Sigmoid colon (tissue), 7 donors: ENCODE results near the gene SLC35B3. TPM values are rescaled to one million over a fixed set of nuclear protein-coding genes. Genes with fewer than 3 reads are reported as not detected.

Experiments used
- DNase-seq: peaks from one replicate; pipeline ENCODE4 v3.0.0-alpha.2; 2019
- H3K27ac ChIP-seq, 4 donors: fragments of 200-600 bp; sonication (generic); one replicate each; pipeline ENCODE4 v1.5.1; 2016 to 2019; ENCODE audit warnings: mild to moderate bottlenecking in 1 of 4
- H3K27me3 ChIP-seq, 3 donors: fragments of 200-600 bp; sonication (generic); one replicate each; pipeline ENCODE4 v1.5.1; 2019; ENCODE audit warnings: mild to moderate bottlenecking in 1 of 3
- H3K36me3 ChIP-seq, 4 donors: fragments of 200-600 bp; sonication (generic); one replicate each; pipeline ENCODE4 v1.5.1; 2016 to 2019
- H3K4me1 ChIP-seq, 4 donors: fragments of 200-600 bp; sonication (generic); one replicate each; pipeline ENCODE4 v1.5.1; 2017 to 2019
- H3K4me3 ChIP-seq, 4 donors: fragments of 200-600 bp; sonication (generic); one replicate each; pipeline ENCODE4 v1.5.1; 2017 to 2019; ENCODE audit warnings: mild to moderate bottlenecking in 2 of 4, moderate library complexity in 1 of 4
- H3K9me3 ChIP-seq, 4 donors: fragments of 200-600 bp in 3 of 4; sonication (generic) in 3 of 4; one replicate each; pipeline versions ENCODE4 v1.5.1 to v1.6.1; 2013 to 2019
- EP300 ChIP-seq, 4 donors: sonication (generic); formaldehyde crosslinking; IDR thresholded peaks; one replicate each; pipeline ENCODE4 v1.6.1; 2017; ENCODE audit warnings: antibody characterized with exemption in 4 of 4
- POLR2A ChIP-seq, 2 donors: fragments of 450-650 bp; IDR thresholded peaks; one replicate each; pipeline ENCODE4 v1.6.1; 2016; ENCODE audit warnings: antibody characterized with exemption in 2 of 2, mild to moderate bottlenecking in 2 of 2, moderate library complexity in 2 of 2
- POLR2AphosphoS5 ChIP-seq, 4 donors: sonication (generic); formaldehyde crosslinking; IDR thresholded peaks; one replicate each; pipeline ENCODE4 v1.6.1; 2017; ENCODE audit warnings: antibody characterized with exemption in 4 of 4
- WGBS, 2 donors: extraction: QIAGEN DNeasy Blood & Tissue Kit; methylation state at CpG; one replicate each; pipeline ENCODE4 v1.1.7; 2013; 5-methylcytosine and 5-hydroxymethylcytosine counted together
- intact Hi-C: fragments of 100-400 bp; cut with DNase I; formaldehyde crosslinking; loops from one replicate; pipeline ENCODE4 v1.15.1; 2023
- polyA plus RNA-seq, 3 donors: library from polyadenylated mRNA; stranded (reverse); fragments of 200-250 nt; gene quantifications; one replicate each; pipeline ENCODE4 v1.2.3, GENCODE V29; 2013
- total RNA-seq, 4 donors: library from RNA; depleted of rRNA; stranded (reverse); fragments of >200 nt; gene quantifications; one replicate each; pipeline ENCODE4 v1.1.0, GENCODE V29; 2016
- TF ChIP-seq, protein P1 (sequence below), 4 experiments: fragments of 450-650 bp in 3 of 4; fragments of 200-600 bp in 1 of 4; IDR thresholded peaks; one replicate each; pipeline ENCODE4 v1.5.1; 2016 to 2019; ENCODE audit warnings: antibody characterized with exemption in 4 of 4, mild to moderate bottlenecking in 3 of 4, moderate library complexity in 2 of 4
- donor health status: healthy with polysubstance abuse.
- donor health status: Bipolar disorder and iron deficiency.
- donor health status: healthy.

SLC35B3 gene
- total and polyA plus RNA-seq, 7 donors = 11.9 to 29.4 (median 16.6) TPM

DNA sequence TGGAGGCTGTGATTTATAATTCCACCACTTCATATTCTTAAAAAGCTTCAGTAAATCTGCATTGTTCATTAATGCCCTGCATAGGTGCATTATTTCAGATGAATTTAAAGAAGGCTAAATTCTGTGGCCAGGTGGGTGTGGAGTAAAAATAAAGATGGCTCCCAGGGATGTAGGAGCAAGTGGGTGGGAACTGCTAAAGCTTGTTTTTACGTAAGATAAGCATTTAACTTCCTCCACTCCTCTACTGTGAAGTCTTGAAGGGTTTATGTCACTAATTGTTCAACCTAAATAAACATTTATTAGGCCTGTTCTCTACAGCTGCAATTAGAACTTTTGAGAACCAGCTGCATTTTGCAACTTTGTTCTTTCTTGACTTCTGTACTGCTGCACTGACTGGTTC lies 6.8 kb upstream of the SLC35B3 start:
- intact Hi-C loops = no loop called here
- DNase-seq = no peak
- Histone ChIP-seq H3K9me3 (no peaks in the 10 kb centered on the region), H3K36me3 (no peaks in the 10 kb centered on the region), H3K4me3 (no peak overlapping the region), H3K27me3 (no peaks in the 10 kb centered on the region), H3K4me1 (no peaks in the 10 kb centered on the region), H3K27ac (no peak overlapping the region)
- TF ChIP-seq POLR2A (IDR thresholded peaks at IDR 0.05) (no peak), POLR2AphosphoS5 (IDR thresholded peaks at IDR 0.05) (no peak), EP300 (IDR thresholded peaks at IDR 0.05) (no peak)
- TF ChIP-seq, protein P1, sequence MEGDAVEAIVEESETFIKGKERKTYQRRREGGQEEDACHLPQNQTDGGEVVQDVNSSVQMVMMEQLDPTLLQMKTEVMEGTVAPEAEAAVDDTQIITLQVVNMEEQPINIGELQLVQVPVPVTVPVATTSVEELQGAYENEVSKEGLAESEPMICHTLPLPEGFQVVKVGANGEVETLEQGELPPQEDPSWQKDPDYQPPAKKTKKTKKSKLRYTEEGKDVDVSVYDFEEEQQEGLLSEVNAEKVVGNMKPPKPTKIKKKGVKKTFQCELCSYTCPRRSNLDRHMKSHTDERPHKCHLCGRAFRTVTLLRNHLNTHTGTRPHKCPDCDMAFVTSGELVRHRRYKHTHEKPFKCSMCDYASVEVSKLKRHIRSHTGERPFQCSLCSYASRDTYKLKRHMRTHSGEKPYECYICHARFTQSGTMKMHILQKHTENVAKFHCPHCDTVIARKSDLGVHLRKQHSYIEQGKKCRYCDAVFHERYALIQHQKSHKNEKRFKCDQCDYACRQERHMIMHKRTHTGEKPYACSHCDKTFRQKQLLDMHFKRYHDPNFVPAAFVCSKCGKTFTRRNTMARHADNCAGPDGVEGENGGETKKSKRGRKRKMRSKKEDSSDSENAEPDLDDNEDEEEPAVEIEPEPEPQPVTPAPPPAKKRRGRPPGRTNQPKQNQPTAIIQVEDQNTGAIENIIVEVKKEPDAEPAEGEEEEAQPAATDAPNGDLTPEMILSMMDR (IDR thresholded peaks at IDR 0.05) = no peak
- 6 to 74% methylated on average over 1 of the region's 1 CpG for WGBS, 2 donors

DNA sequence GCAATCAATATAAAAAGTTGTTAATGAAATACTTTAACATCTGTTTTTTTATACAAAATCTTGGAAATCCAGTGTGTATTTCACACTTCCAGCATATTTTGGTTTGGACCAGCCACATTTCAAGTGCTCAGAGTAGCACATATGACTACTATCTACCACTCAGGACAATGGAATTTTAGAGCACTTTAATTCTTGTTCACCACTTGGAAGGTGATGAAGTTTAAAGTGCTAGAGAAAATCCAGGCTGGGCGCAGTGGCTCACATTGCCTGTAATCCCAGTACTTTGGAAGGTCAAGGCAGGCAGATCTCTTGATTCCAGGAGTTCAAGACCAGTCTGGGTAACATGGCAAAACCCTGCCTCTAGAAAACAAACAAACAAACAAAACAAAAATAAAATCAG lies 6.1 kb upstream of the SLC35B3 start:
- WGBS, 2 donors = 93 to 95% methylated on average over 1 of the region's 1 CpG
- DNase-seq = no peak
- TF ChIP-seq POLR2AphosphoS5 (IDR thresholded peaks at IDR 0.05) (no peak), POLR2A (IDR thresholded peaks at IDR 0.05) (no peak), EP300 (IDR thresholded peaks at IDR 0.05) (no peak)
- TF ChIP-seq, protein P1 (IDR thresholded peaks at IDR 0.05) = no peak
- H3K9me3 ChIP-seq = no peaks in the 10 kb centered on the region
- no peak overlapping the region for H3K27ac ChIP-seq
- no peaks in the 10 kb centered on the region for H3K27me3 ChIP-seq
- H3K4me3 ChIP-seq = no peak overlapping the region
- peaks cover 0 to under 1% (median 0%) of the 10 kb centered on the region in 4 donors for H3K4me1 ChIP-seq
- H3K36me3 ChIP-seq = no peaks in the 10 kb centered on the region
- intact Hi-C loops = no loop called here

DNA sequence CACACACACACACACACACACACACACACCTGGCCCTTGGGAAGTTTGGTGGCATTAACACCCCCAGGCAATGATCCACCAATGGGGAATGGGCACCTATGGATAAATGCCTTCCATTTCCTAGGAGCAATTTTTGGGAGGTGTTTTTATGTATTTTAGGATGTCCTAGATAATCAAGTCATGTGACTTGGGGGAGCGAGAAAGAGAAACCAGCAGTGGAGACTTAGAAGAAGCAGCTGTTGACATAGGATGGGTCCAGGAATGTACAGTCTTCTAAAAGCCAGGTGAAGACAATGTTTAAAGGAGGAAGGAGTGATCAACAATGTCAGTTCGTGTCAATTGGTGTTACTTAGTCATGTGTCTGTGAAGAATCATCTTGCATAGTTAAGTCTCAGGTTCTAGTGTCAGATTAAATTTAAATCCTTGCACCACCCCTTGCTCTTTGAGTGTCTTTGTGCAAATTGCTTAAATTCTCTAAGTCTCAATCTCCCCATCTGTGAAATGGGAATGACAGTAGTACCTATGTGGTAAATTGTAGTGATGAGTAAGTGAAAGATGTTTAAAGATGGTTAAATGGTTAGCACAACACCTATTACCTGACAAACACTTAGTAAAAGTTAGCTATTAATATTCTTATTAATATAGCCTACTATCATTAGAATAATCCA lies 4.4 kb upstream of the SLC35B3 start:
- no peak overlapping the region for H3K27ac ChIP-seq
- no peak overlapping the region for H3K4me3 ChIP-seq
- DNase-seq = no peak
- TF ChIP-seq, protein P1 (IDR thresholded peaks at IDR 0.05) = no peak
- TF ChIP-seq POLR2A (IDR thresholded peaks at IDR 0.05) = no peak
- TF ChIP-seq POLR2AphosphoS5 (IDR thresholded peaks at IDR 0.05) = no peak
- TF ChIP-seq EP300 (IDR thresholded peaks at IDR 0.05) = no peak
- 74 to 90% methylated on average over 2 of the region's 2 CpGs for WGBS, 2 donors
- intact Hi-C loops = no loop called here
- peaks cover 0 to 9% (median 1%) of the 10 kb centered on the region in 4 donors for H3K4me1 ChIP-seq
- no peaks in the 10 kb centered on the region for H3K9me3 ChIP-seq
- no peaks in the 10 kb centered on the region for H3K36me3 ChIP-seq
- H3K27me3 ChIP-seq = no peaks in the 10 kb centered on the region

DNA sequence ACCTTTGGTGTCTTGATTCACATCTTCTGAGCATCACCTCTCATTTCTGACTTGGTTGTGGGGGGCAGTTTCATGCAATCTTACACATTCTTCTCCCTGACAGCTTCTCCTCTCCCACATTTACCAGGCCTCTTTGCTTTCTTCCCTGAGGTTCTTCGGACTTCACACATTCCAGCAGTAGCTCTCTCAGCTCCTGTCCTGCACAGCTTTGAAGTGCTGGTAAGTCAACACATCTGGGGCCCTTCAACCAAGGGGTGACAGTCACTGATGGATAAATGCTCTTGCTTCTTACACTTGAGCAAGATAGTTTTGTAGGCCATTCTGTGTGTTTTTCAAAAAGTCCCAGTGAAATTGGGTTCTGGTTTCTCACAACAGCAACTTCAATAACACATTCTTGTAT lies 2.5 kb upstream of the SLC35B3 start:
- Histone ChIP-seq H3K36me3 (no peaks in the 10 kb centered on the region), H3K27ac (no peak overlapping the region), H3K9me3 (no peaks in the 10 kb centered on the region), H3K4me1 (peaks cover 0 to 29% (median 16%) of the 10 kb centered on the region in 4 donors), H3K4me3 (no peak overlapping the region), H3K27me3 (no peaks in the 10 kb centered on the region)
- TF ChIP-seq, protein P1 (IDR thresholded peaks at IDR 0.05) = no peak
- TF ChIP-seq POLR2AphosphoS5 (IDR thresholded peaks at IDR 0.05) (no peak), POLR2A (IDR thresholded peaks at IDR 0.05) (no peak), EP300 (IDR thresholded peaks at IDR 0.05) (no peak)
- WGBS, 2 donors = 83 to 92% methylated on average over 1 of the region's 1 CpG
- intact Hi-C loops = no loop called here
- no peak for DNase-seq

DNA sequence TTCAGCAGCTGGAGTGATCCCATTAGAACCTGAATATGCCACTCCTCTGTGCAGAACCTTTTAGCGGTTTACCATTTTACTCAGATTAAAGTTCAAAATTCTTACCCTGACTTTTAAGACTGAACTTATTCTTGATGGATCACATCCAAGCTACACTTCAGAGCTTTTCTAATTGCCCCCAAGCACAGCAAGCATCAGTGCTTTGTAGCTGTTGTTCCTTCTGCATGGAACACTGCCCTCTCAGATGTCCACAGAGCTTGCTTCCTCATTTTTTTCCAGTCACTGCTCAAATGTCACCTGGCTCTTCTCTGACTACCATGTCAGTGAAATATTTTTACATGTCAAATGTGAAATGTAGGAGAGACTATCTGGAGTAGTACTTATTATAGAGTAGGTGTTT lies 1.6 kb upstream of the SLC35B3 start:
- no peak for DNase-seq
- Histone ChIP-seq H3K27ac (no peak overlapping the region), H3K4me3 (no peak overlapping the region), H3K36me3 (no peaks in the 10 kb centered on the region), H3K9me3 (no peaks in the 10 kb centered on the region), H3K4me1 (peaks cover 0 to 32% (median 18%) of the 10 kb centered on the region in 4 donors), H3K27me3 (no peaks in the 10 kb centered on the region)
- TF ChIP-seq EP300 (IDR thresholded peaks at IDR 0.05) = no peak
- TF ChIP-seq, protein P1 (IDR thresholded peaks at IDR 0.05) = no peak
- TF ChIP-seq POLR2A (IDR thresholded peaks at IDR 0.05) = no peak
- TF ChIP-seq POLR2AphosphoS5 (IDR thresholded peaks at IDR 0.05) = no peak
- 84 to 91% methylated on average over 1 of the region's 1 CpG for WGBS, 2 donors
- intact Hi-C loops = no loop called here
